ENCODE results near the gene S100A7.
"Not testable (repeated sequence)": the region's sequence is repeated elsewhere in the genome, so short reads cannot be mapped to it uniquely, and the experiment has no call there.

Gene S100A7

DNA sequence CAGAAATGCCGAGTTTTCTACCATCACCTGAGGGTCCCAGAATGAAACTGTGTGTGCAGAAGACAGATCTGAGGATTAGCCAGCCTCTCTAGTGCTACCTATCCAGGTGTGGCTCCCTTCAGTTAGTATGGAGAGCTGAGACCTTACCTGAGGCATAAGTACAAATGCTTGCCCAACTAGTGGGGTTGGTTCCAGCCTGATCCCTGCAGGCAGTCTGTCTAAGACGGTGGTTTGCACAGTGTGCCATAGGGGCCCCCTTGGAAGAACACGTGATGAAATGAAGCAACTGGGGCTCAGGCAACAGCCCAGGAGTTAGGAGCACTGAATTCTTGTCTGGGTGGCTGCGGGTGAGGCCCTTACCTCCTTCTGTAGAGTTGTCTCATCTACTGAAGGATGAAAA lies 28.5 kb downstream of the S100A7 start:
- no peak for DNase-seq

DNA sequence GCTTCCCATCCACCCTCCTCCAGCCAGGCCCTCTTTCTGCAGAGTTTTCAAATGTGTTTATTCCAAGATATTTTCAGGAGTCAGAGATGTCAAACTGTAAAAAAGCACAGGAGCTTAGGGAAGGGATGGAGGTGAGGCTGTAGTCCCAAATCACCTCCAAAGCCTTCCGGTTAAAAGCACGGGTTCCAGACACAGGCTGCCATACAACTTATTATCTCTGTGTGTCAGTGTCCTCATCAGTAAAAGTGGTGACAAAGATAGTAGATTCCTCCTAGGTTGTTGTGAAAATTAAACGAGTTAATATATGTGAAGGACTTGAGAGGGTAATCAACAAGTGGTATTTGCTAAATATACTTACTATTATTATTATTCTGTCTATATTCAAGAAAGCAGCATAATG lies 29.0 kb downstream of the S100A7 start:
- DNase-seq: no peak

- DNase-seq: no peak
Measured at GRCh38 chr1:153431002-153431401, 29.4 kb downstream of the S100A7 start.

DNA sequence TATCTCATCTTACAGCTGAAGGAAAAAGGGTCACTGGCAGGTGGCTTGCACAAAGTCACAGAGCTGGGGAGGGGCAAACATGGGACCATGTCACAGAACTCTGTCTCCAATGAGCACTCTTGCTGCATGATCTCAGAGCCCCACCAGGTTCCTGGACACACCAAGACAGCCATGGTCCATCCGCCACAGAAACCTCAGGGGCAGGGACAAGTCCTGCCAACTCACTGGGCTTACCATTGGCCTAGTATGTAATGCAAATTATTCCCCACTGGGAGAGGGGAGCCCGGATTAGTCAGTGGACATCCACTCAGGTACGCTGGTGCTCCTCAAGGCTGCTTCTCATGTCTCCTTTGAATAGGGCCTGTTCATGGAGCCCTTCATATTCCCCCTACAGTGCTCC lies 29.9 kb downstream of the S100A7 start:
- DNase-seq: no peak

DNA sequence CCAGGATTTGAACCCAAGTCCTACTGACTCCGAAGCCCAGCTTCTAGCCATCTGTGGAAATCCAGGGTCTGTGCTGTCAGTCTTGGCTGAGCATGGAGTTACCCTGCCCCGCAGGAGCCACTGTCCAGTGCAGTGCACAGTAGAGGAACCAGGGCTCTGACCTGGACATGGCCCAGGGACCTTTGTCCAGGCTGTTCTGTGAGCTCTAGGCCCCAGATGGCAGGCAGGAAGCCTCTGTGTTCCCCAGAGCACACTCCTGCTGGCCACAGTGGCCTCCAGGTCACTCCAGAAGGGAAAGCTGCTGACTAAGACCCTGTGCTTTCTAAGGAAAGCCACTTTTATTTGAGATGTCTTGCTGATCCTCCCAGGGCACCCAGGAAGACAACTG lies 30.3 kb downstream of the S100A7 start:
- no peak for DNase-seq

DNA sequence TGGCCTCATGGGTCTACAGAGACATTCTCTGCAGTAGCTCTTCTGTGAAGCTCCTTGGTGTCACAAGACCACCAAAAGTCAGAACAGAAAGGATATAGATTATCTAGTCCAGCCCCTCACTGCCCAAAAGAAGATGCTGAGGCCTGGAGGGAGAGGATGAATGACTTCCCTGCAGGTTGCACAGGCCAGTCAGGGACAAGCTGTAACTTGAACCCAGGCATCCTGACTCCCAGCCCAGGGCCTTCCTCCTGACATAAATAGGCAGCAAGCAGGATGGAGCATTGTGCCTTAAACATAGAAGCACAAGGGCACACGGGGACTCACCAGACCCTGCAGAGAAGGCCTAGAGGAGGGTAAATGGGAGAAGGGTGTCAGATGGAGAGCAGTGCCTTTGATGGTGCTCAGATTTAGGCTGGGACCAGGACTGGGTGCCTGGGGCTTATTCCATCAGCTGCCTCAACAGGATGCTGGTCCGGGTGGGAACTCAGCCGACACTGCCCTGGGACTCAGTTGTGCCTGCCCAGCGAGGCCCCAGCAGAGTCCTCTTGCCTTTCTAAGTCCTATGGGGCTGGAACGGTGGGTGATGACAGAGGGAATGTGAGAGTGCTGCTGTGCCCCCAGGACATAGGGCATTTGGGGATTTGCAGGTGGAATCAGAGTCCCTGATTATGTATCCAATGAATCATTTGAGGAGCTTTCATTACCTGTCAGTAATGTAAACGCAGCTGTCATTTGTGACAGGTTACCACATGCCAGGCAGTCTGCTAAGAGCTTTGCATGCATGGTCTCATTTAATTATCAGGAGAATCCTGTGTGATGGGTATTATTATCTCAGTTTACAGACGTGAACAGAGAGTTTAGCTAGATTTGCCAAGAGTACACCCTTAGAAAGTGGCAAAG lies 30.9 kb downstream of the S100A7 start:
- DNase-seq: no peak

GRCh38 chr1:153428791-153429190 lies 31.7 kb downstream of the S100A7 start:
- no peak for DNase-seq

GRCh38 chr1:153428073-153428638 lies 32.3 kb downstream of the S100A7 start:
- no peak for DNase-seq

- DNase-seq: no peak
Measured at GRCh38 chr1:153426809-153427208, 33.6 kb downstream of the S100A7 start.

GRCh38 chr1:153422450-153423068 lies 37.9 kb downstream of the S100A7 start:
- peak in 32 of 56 donors; percentile 2 to 63 (median 10) for DNase-seq

- DNase-seq: no peak
Measured at GRCh38 chr1:153420306-153420705, 40.1 kb downstream of the S100A7 start.

GRCh38 chr1:153419436-153419793 lies 41.0 kb downstream of the S100A7 start:
- DNase-seq: not testable (repeated sequence)

GRCh38 chr1:153418758-153419435 lies 41.6 kb downstream of the S100A7 start:
- not testable (repeated sequence) for DNase-seq

GRCh38 chr1:153417136-153417888 lies 43.1 kb downstream of the S100A7 start:
- DNase-seq: peak in 1 of 56 donors; percentile 15

- DNase-seq: no peak
Measured at GRCh38 chr1:153415850-153416570, 44.4 kb downstream of the S100A7 start, which contains the start of gene S100A7A. S100A7A (plus strand) TSS chr1:153416520; CDS start chr1:153418083, 1,563 bp downstream.

DNA sequence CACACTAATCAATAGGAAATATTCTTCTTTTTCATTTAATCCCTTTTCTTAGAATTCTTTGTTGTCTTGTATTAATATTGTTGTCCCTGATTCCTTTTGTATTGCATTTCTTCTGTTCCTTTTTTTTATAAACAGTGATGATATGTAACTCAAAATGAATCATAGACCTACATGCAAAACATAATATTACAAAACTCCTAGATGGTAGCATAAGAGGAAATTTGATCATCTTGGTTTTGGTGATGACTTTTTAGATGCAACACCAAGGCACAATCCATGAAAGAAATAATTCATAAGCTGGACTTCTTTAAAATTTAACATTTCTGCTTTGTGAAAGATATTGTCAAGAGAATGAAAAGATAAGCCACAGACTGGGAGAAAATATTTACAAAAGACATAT lies 46.5 kb downstream of the S100A7 start:
- DNase-seq: not testable (repeated sequence)

Measured in nucleus accumbens (tissue), 56 donors.